ENCODE results near the gene NUCB1.

The NUCB1 gene

GRCh38 chr19:48866692-48867091 lies 33.4 kb upstream of the NUCB1 start:
- peak overlapping the region; percentile 45 for H3K4me2 ChIP-seq (ENCODE audit: low read depth, low read length, poor library complexity, severe bottlenecking)
- TF ChIP-seq EZH2phosphoT487 (conservative IDR thresholded peaks at IDR 0.05; ENCODE audit: low read length), result no peak
- TF ChIP-seq CTCF (IDR thresholded peaks at IDR 0.05; ENCODE audit: insufficient read depth, low read length, poor library complexity, severe bottlenecking), result no peak
- peak overlapping the region; percentile 37 for H3K27ac ChIP-seq (ENCODE audit: low read depth, low read length)

GRCh38 chr19:48867123-48867745 lies 32.9 kb upstream of the NUCB1 start:
- H3K9me2 ChIP-seq (replicated peaks; ENCODE audit: insufficient read depth, low read length), result no peaks in the 10 kb centered on the region

More at GRCh38 chr19:48866692-48867091, 33.4 kb upstream of the NUCB1 start:
- H3K9me3 ChIP-seq (ENCODE audit: insufficient read depth, low read length), result no peaks in the 10 kb centered on the region
- H3K4me3 ChIP-seq (ENCODE audit: insufficient read depth, low read length, poor library complexity, severe bottlenecking), result no peak overlapping the region
- no peak overlapping the region for H2AFZ ChIP-seq (ENCODE audit: low read depth, low read length, severe bottlenecking)
- no peaks in the 10 kb centered on the region for H3K36me3 ChIP-seq (ENCODE audit: low read length)
- peak overlapping the region; percentile 45 for H3K9ac ChIP-seq (ENCODE audit: low read length)
- H3K9me2 ChIP-seq (replicated peaks; ENCODE audit: insufficient read depth, low read length), result no peaks in the 10 kb centered on the region
- no peaks in the 10 kb centered on the region for H3K79me2 ChIP-seq (ENCODE audit: insufficient read depth, low read length)
- H4K20me1 ChIP-seq (ENCODE audit: low read depth, low read length), result no peaks in the 10 kb centered on the region
- no peaks in the 10 kb centered on the region for H3K27me3 ChIP-seq (ENCODE audit: low read length)
- H3F3A ChIP-seq (ENCODE audit: insufficient read depth), result no peaks in the 10 kb centered on the region

GRCh38 chr19:48867746-48868113 lies 32.4 kb upstream of the NUCB1 start:
- no peaks in the 10 kb centered on the region for H3K9me3 ChIP-seq (ENCODE audit: insufficient read depth, low read length)
- no peaks in the 10 kb centered on the region for H3F3A ChIP-seq (ENCODE audit: insufficient read depth)
- peak overlapping the region; percentile 35 for H3K27ac ChIP-seq (ENCODE audit: low read depth, low read length)
- peak overlapping the region; percentile 45 for H3K9ac ChIP-seq (ENCODE audit: low read length)
- H3K4me3 ChIP-seq (ENCODE audit: insufficient read depth, low read length, poor library complexity, severe bottlenecking), result no peak overlapping the region
- H3K27me3 ChIP-seq (ENCODE audit: low read length), result no peaks in the 10 kb centered on the region
- H2AFZ ChIP-seq (ENCODE audit: low read depth, low read length, severe bottlenecking), result no peak overlapping the region
- no peaks in the 10 kb centered on the region for H4K20me1 ChIP-seq (ENCODE audit: low read depth, low read length)
- H3K79me2 ChIP-seq (ENCODE audit: insufficient read depth, low read length), result peaks cover 5% of the 10 kb centered on the region
- no peaks in the 10 kb centered on the region for H3K36me3 ChIP-seq (ENCODE audit: low read length)
- TF ChIP-seq CTCF (IDR thresholded peaks at IDR 0.05; ENCODE audit: insufficient read depth, low read length, poor library complexity, severe bottlenecking) (no peak), EZH2phosphoT487 (conservative IDR thresholded peaks at IDR 0.05; ENCODE audit: low read length) (no peak)
- H3K4me2 ChIP-seq (ENCODE audit: low read depth, low read length, poor library complexity, severe bottlenecking), result peak overlapping the region; percentile 45
- no peaks in the 10 kb centered on the region for H3K9me2 ChIP-seq (replicated peaks; ENCODE audit: insufficient read depth, low read length)

More at GRCh38 chr19:48867123-48867745, 32.9 kb upstream of the NUCB1 start:
- Histone ChIP-seq H3F3A (ENCODE audit: insufficient read depth) (no peaks in the 10 kb centered on the region), H3K9ac (ENCODE audit: low read length) (peak overlapping the region; percentile 45), H3K4me2 (ENCODE audit: low read depth, low read length, poor library complexity, severe bottlenecking) (peak overlapping the region; percentile 45), H3K27ac (ENCODE audit: low read depth, low read length) (peak overlapping the region; percentile 37), H2AFZ (ENCODE audit: low read depth, low read length, severe bottlenecking) (no peak overlapping the region), H3K9me3 (ENCODE audit: insufficient read depth, low read length) (no peaks in the 10 kb centered on the region), H3K79me2 (ENCODE audit: insufficient read depth, low read length) (no peaks in the 10 kb centered on the region; the same call in 1 of the 2 replicates), H3K27me3 (ENCODE audit: low read length) (no peaks in the 10 kb centered on the region), H4K20me1 (ENCODE audit: low read depth, low read length) (no peaks in the 10 kb centered on the region), H3K4me3 (ENCODE audit: insufficient read depth, low read length, poor library complexity, severe bottlenecking) (no peak overlapping the region), H3K36me3 (ENCODE audit: low read length) (no peaks in the 10 kb centered on the region)
- TF ChIP-seq EZH2phosphoT487 (conservative IDR thresholded peaks at IDR 0.05; ENCODE audit: low read length) (no peak), CTCF (IDR thresholded peaks at IDR 0.05; ENCODE audit: insufficient read depth, low read length, poor library complexity, severe bottlenecking) (no peak)
